D721Med (cell line): Measurements from ENCODE around the gene ZNF205.

Source experiments
- DNase-seq: peaks from one replicate; pipeline ENCODE4 v3.0.0; 2011; ENCODE audit warnings: low spot score; ENCODE audit not compliant: insufficient read length
- FAIRE-seq: peaks from 2 replicates; lab custom pipeline; 2011; peaks lifted over from hg19 to GRCh38; lab: Jason Lieb, UNC
- CTCF ChIP-seq: IDR thresholded peaks from 2 replicates; pipeline ENCODE4 v1.5.1; 2012; ENCODE audit warnings: mild to moderate bottlenecking, control low read depth; ENCODE audit not compliant: insufficient read depth; ENCODE audit errors: missing control alignments

Gene ZNF205

GRCh38 chr16:3113765-3114479 is 1.5 kb downstream of the ZNF205 start:
- TF ChIP-seq CTCF = no peak
- FAIRE-seq (no peak), DNase-seq (peak; percentile 39)

GRCh38 chr16:3115003-3115402 is 2.6 kb downstream of the ZNF205 start:
- FAIRE-seq (no peak), DNase-seq (peak; percentile 26)
- TF ChIP-seq CTCF = no peak

GRCh38 chr16:3115561-3115960 is 3.2 kb downstream of the ZNF205 start:
- TF ChIP-seq CTCF = no peak
- FAIRE-seq (no peak), DNase-seq (peak; percentile 13)

GRCh38 chr16:3118204-3118790 is 5.9 kb downstream of the ZNF205 start:
- no peak for TF ChIP-seq CTCF
- no peak for FAIRE-seq
- peak; percentile 6 for DNase-seq

- DNase-seq = no peak
- TF ChIP-seq CTCF = no peak
- FAIRE-seq = no peak
Observed at GRCh38 chr16:3118846-3119245, 6.5 kb downstream of the ZNF205 start.

GRCh38 chr16:3119286-3119685 is 6.9 kb downstream of the ZNF205 start:
- TF ChIP-seq CTCF = no peak
- FAIRE-seq = no peak
- DNase-seq = peak; percentile 12
